A549 (cell line): Measurements from ENCODE around the gene TCF12.

Experiments
- CHD4 ChIP-seq: fragments of 200-600 bp; sonication (generic); IDR thresholded peaks from 2 replicates; pipeline ENCODE4 v1.6.1; 2016; ENCODE audit warnings: antibody characterized with exemption, mild to moderate bottlenecking, borderline replicate concordance
- CTCF ChIP-seq: fragments of >200 bp; sonication (Bioruptor Twin); formaldehyde crosslinking; IDR thresholded peaks from 3 replicates; pipeline ENCODE4 v1.5.1; 2016
- PHF8 ChIP-seq: fragments of 200-600 bp; sonication (generic); IDR thresholded peaks from 2 replicates; pipeline ENCODE4 v1.6.1; 2016; ENCODE audit warnings: low read depth, mild to moderate bottlenecking, antibody characterized with exemption, moderate library complexity, borderline replicate concordance
- POLR2A ChIP-seq: IDR thresholded peaks from 2 replicates; pipeline ENCODE4 v1.6.1; 2012; ENCODE audit warnings: mild to moderate bottlenecking, low read length
- RFX5 ChIP-seq: fragments of 450-650 bp; IDR thresholded peaks from 2 replicates; pipeline ENCODE4 v1.7.1; 2014; ENCODE audit warnings: antibody characterized with exemption, mild to moderate bottlenecking, moderate library complexity
- ZFP36 ChIP-seq: fragments of 450-650 bp; IDR thresholded peaks from 2 replicates; pipeline ENCODE4 v1.6.1; 2014; ENCODE audit warnings: borderline replicate concordance; ENCODE audit not compliant: partially characterized antibody
- TF ChIP-seq, protein P1 (sequence below): fragments of 200-600 bp; sonication (generic); IDR thresholded peaks from 2 replicates; pipeline ENCODE4 v1.6.1; 2016; ENCODE audit warnings: antibody characterized with exemption, mild to moderate bottlenecking, moderate library complexity

- TF ChIP-seq, protein P1, sequence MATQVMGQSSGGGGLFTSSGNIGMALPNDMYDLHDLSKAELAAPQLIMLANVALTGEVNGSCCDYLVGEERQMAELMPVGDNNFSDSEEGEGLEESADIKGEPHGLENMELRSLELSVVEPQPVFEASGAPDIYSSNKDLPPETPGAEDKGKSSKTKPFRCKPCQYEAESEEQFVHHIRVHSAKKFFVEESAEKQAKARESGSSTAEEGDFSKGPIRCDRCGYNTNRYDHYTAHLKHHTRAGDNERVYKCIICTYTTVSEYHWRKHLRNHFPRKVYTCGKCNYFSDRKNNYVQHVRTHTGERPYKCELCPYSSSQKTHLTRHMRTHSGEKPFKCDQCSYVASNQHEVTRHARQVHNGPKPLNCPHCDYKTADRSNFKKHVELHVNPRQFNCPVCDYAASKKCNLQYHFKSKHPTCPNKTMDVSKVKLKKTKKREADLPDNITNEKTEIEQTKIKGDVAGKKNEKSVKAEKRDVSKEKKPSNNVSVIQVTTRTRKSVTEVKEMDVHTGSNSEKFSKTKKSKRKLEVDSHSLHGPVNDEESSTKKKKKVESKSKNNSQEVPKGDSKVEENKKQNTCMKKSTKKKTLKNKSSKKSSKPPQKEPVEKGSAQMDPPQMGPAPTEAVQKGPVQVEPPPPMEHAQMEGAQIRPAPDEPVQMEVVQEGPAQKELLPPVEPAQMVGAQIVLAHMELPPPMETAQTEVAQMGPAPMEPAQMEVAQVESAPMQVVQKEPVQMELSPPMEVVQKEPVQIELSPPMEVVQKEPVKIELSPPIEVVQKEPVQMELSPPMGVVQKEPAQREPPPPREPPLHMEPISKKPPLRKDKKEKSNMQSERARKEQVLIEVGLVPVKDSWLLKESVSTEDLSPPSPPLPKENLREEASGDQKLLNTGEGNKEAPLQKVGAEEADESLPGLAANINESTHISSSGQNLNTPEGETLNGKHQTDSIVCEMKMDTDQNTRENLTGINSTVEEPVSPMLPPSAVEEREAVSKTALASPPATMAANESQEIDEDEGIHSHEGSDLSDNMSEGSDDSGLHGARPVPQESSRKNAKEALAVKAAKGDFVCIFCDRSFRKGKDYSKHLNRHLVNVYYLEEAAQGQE, result no peak
- no peak for TF ChIP-seq CTCF
- TF ChIP-seq RFX5, result no peak
- TF ChIP-seq PHF8, result no peak
- TF ChIP-seq ZFP36, result no peak
- no peak for TF ChIP-seq POLR2A
- TF ChIP-seq CHD4, result no peak
These were observed 47.0 kb downstream of the TCF12 start for GRCh38 chr15:56965231-56966013.
